ENCODE results near the gene ZNF800. TPM values are rescaled to one million over a fixed set of nuclear protein-coding genes. Genes with fewer than 3 reads are reported as not detected.

ZNF800 gene
- polyA plus RNA-seq, 2 donors = 6.1 to 8.3 TPM

DNA sequence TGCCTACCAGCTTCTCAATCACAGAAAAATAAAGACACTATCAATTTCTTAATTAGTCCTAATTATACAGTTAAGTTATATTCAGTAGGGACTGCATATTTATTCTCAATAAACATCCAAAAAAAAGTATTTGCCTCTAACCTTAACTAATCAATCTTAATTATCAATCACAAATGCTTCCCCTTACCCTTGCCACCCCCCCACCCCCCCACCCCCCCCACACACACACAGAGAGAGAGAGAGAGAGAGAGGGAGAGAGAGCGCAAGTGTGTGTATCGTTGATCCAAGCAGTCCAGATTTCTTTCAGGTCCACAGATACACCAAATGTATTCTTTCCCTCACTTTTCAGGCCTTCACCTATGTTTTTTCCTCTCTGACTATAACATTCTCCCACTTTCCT is 12.9 kb downstream of the ZNF800 start:
- no peak overlapping the region for H3K27ac ChIP-seq (ENCODE audit: low read depth in 2 of 2, low read length in 1 of 2)
- WGBS, 2 donors = 89 to 90% methylated on average over 2 of the region's 2 CpGs
- H3K27me3 ChIP-seq (ENCODE audit: control insufficient read depth in 1 of 2, insufficient read depth in 2 of 2, low read length in 2 of 2) = no peaks in the 10 kb centered on the region
- H3K4me3 ChIP-seq (ENCODE audit: low read depth in 1 of 2, low read length in 2 of 2) = no peak overlapping the region
- H3K9me3 ChIP-seq (ENCODE audit: control insufficient read depth in 2 of 2, insufficient read depth in 1 of 2, low read depth in 1 of 2, low read length in 1 of 2) = no peaks in the 10 kb centered on the region
- H3K36me3 ChIP-seq (ENCODE audit: control insufficient read depth in 2 of 2, insufficient read depth in 2 of 2, low read length in 1 of 2) = peaks cover 0 to 2% of the 10 kb centered on the region in 2 donors
- H3K4me1 ChIP-seq (ENCODE audit: control insufficient read depth in 2 of 2, insufficient read depth in 2 of 2, low read length in 1 of 2) = no peaks in the 10 kb centered on the region

DNA sequence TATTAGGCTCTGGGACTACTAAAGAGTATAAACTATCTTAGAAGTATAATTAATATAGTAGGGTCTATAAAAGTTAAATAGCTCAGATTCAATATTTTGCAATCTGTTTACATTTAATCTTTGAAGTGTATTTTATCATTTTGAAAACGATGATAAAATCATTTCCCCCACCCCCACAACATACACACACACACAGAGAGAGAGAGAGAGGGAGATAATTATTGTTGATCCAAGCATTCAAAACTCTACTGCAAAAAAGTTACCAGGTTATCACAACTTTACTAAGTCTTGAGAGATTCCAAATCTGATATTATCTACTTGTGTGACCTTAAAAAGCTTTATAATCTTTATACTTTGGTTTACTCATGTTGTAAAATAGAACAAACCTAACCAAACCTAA is 14.0 kb downstream of the ZNF800 start:
- no peak overlapping the region for H3K4me3 ChIP-seq (ENCODE audit: low read depth in 1 of 2, low read length in 2 of 2)
- WGBS, 2 donors = 20 to 44% methylated on average over 1 of the region's 1 CpG
- no peak overlapping the region for H3K27ac ChIP-seq (ENCODE audit: low read depth in 2 of 2, low read length in 1 of 2)
- peaks cover 2 to 9% of the 10 kb centered on the region in 2 donors for H3K36me3 ChIP-seq (ENCODE audit: control insufficient read depth in 2 of 2, insufficient read depth in 2 of 2, low read length in 1 of 2)
- no peaks in the 10 kb centered on the region for H3K9me3 ChIP-seq (ENCODE audit: control insufficient read depth in 2 of 2, insufficient read depth in 1 of 2, low read depth in 1 of 2, low read length in 1 of 2)
- no peaks in the 10 kb centered on the region for H3K4me1 ChIP-seq (ENCODE audit: control insufficient read depth in 2 of 2, insufficient read depth in 2 of 2, low read length in 1 of 2)
- no peaks in the 10 kb centered on the region for H3K27me3 ChIP-seq (ENCODE audit: control insufficient read depth in 1 of 2, insufficient read depth in 2 of 2, low read length in 2 of 2)

- Histone ChIP-seq H3K27me3 (ENCODE audit: control insufficient read depth in 1 of 2, insufficient read depth in 2 of 2, low read length in 2 of 2) (no peaks in the 10 kb centered on the region), H3K4me1 (ENCODE audit: control insufficient read depth in 2 of 2, insufficient read depth in 2 of 2, low read length in 1 of 2) (no peaks in the 10 kb centered on the region), H3K4me3 (ENCODE audit: low read depth in 1 of 2, low read length in 2 of 2) (no peak overlapping the region), H3K9me3 (ENCODE audit: control insufficient read depth in 2 of 2, insufficient read depth in 1 of 2, low read depth in 1 of 2, low read length in 1 of 2) (no peaks in the 10 kb centered on the region), H3K27ac (ENCODE audit: low read depth in 2 of 2, low read length in 1 of 2) (no peak overlapping the region), H3K36me3 (ENCODE audit: control insufficient read depth in 2 of 2, insufficient read depth in 2 of 2, low read length in 1 of 2) (peaks cover 2 to 10% of the 10 kb centered on the region in 2 donors)
- WGBS, 2 donors = 3 to 57% methylated on average over 1 of the region's 1 CpG
Measured at GRCh38 chr7:127377425-127377824, 15.1 kb downstream of the ZNF800 start.

DNA sequence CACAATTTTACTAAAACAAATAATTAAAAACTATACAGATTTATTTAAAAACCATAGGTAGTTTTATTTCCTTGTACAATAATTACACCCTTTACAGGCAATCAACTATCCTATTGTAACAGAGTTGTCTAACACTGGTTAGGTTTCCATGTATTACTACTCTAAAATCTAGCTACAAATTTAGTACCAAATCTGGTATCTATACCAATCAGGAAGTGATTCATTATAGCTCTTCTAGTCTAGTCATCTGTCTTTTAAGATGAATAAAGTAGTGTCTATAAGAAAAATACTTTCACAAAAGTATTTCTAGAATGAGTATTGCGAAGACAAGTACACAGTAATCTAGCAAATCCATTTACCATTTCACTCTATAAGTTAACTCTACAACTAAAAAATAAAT is 16.9 kb downstream of the ZNF800 start:
- no peaks in the 10 kb centered on the region for H3K9me3 ChIP-seq (ENCODE audit: control insufficient read depth in 2 of 2, insufficient read depth in 1 of 2, low read depth in 1 of 2, low read length in 1 of 2)
- H3K27me3 ChIP-seq (ENCODE audit: control insufficient read depth in 1 of 2, insufficient read depth in 2 of 2, low read length in 2 of 2) = no peaks in the 10 kb centered on the region
- 89 to 97% methylated on average over 1 of the region's 1 CpG for WGBS, 2 donors
- no peak overlapping the region for H3K27ac ChIP-seq (ENCODE audit: low read depth in 2 of 2, low read length in 1 of 2)
- no peak overlapping the region for H3K4me3 ChIP-seq (ENCODE audit: low read depth in 1 of 2, low read length in 2 of 2)
- peaks cover 0 to 10% of the 10 kb centered on the region in 2 donors for H3K36me3 ChIP-seq (ENCODE audit: control insufficient read depth in 2 of 2, insufficient read depth in 2 of 2, low read length in 1 of 2)
- no peaks in the 10 kb centered on the region for H3K4me1 ChIP-seq (ENCODE audit: control insufficient read depth in 2 of 2, insufficient read depth in 2 of 2, low read length in 1 of 2)

GRCh38 chr7:127367679-127368078 is 24.8 kb downstream of the ZNF800 start:
- no peaks in the 10 kb centered on the region for H3K9me3 ChIP-seq (ENCODE audit: control insufficient read depth in 2 of 2, insufficient read depth in 1 of 2, low read depth in 1 of 2, low read length in 1 of 2)
- no peak overlapping the region for H3K27ac ChIP-seq (ENCODE audit: low read depth in 2 of 2, low read length in 1 of 2)
- no peaks in the 10 kb centered on the region for H3K4me1 ChIP-seq (ENCODE audit: control insufficient read depth in 2 of 2, insufficient read depth in 2 of 2, low read length in 1 of 2)
- H3K27me3 ChIP-seq (ENCODE audit: control insufficient read depth in 1 of 2, insufficient read depth in 2 of 2, low read length in 2 of 2) = no peaks in the 10 kb centered on the region
- whole genome bisulfite sequencing, 2 donors = 92% methylated on average over 2 of the region's 2 CpGs
- no peaks in the 10 kb centered on the region for H3K36me3 ChIP-seq (ENCODE audit: control insufficient read depth in 2 of 2, insufficient read depth in 2 of 2, low read length in 1 of 2)
- H3K4me3 ChIP-seq (ENCODE audit: low read depth in 1 of 2, low read length in 2 of 2) = no peak overlapping the region

GRCh38 chr7:127366680-127367079 is 25.8 kb downstream of the ZNF800 start:
- Histone ChIP-seq H3K4me3 (ENCODE audit: low read depth in 1 of 2, low read length in 2 of 2) (no peak overlapping the region), H3K4me1 (ENCODE audit: control insufficient read depth in 2 of 2, insufficient read depth in 2 of 2, low read length in 1 of 2) (no peaks in the 10 kb centered on the region), H3K9me3 (ENCODE audit: control insufficient read depth in 2 of 2, insufficient read depth in 1 of 2, low read depth in 1 of 2, low read length in 1 of 2) (no peaks in the 10 kb centered on the region), H3K27me3 (ENCODE audit: control insufficient read depth in 1 of 2, insufficient read depth in 2 of 2, low read length in 2 of 2) (no peaks in the 10 kb centered on the region), H3K27ac (ENCODE audit: low read depth in 2 of 2, low read length in 1 of 2) (no peak overlapping the region), H3K36me3 (ENCODE audit: control insufficient read depth in 2 of 2, insufficient read depth in 2 of 2, low read length in 1 of 2) (no peaks in the 10 kb centered on the region)
- WGBS, 2 donors = 96 to 98% methylated on average over 2 of the region's 2 CpGs

GRCh38 chr7:127365957-127366315 is 26.6 kb downstream of the ZNF800 start:
- 97% methylated on average over 2 of the region's 2 CpGs for WGBS, 2 donors

DNA sequence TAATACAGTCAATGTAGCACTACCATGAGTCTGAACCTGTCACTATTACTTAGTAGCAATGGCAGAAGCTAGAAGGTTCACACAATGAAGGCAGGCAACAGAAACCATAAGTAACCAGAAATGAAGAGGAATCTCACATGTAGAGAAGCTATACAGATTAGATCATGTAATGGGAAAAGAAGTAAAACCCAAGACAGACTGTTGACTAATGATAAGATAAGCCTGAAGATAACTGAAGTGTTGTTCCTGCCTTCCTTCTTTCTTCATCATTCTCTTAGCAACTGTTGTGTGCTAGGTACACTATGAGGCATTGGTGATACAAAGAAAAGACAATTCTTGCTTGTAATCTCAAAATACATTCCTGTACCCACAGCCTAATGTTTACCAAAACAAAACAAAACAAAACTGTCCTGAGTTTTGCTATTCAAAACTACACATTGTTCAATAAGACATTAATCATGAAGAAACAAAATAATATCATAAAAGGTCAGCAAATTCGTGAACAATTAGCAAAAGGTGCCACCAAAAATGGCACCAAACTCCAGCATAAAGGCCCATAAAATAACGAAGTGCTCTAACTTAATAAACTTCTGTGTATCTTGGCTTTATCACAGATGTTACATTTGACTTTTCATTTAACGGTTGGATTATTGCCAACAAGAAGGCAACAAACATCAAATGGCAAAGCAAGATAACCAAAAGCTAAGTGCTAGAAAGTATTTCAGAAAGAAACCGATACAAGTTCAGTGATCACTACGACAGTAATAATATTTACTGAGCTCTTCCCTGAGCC is 27.1 kb downstream of the ZNF800 start:
- WGBS, 2 donors = 76 to 92% methylated on average over 5 of the region's 5 CpGs
- no peaks in the 10 kb centered on the region for H3K27me3 ChIP-seq (ENCODE audit: control insufficient read depth in 1 of 2, insufficient read depth in 2 of 2, low read length in 2 of 2)
- H3K4me1 ChIP-seq (ENCODE audit: control insufficient read depth in 2 of 2, insufficient read depth in 2 of 2, low read length in 1 of 2) = no peaks in the 10 kb centered on the region
- no peak overlapping the region for H3K4me3 ChIP-seq (ENCODE audit: low read depth in 1 of 2, low read length in 2 of 2)
- no peaks in the 10 kb centered on the region for H3K9me3 ChIP-seq (ENCODE audit: control insufficient read depth in 2 of 2, insufficient read depth in 1 of 2, low read depth in 1 of 2, low read length in 1 of 2)
- peaks cover 3 to 7% of the 10 kb centered on the region in 2 donors for H3K36me3 ChIP-seq (ENCODE audit: control insufficient read depth in 2 of 2, insufficient read depth in 2 of 2, low read length in 1 of 2)
- no peak overlapping the region for H3K27ac ChIP-seq (ENCODE audit: low read depth in 2 of 2, low read length in 1 of 2)

More at GRCh38 chr7:127365957-127366315, 26.6 kb downstream of the ZNF800 start:
- no peak overlapping the region for H3K27ac ChIP-seq (ENCODE audit: low read depth in 2 of 2, low read length in 1 of 2)
- H3K4me3 ChIP-seq (ENCODE audit: low read depth in 1 of 2, low read length in 2 of 2) = no peak overlapping the region
- no peaks in the 10 kb centered on the region for H3K27me3 ChIP-seq (ENCODE audit: control insufficient read depth in 1 of 2, insufficient read depth in 2 of 2, low read length in 2 of 2)
- no peaks in the 10 kb centered on the region for H3K9me3 ChIP-seq (ENCODE audit: control insufficient read depth in 2 of 2, insufficient read depth in 1 of 2, low read depth in 1 of 2, low read length in 1 of 2)
- H3K36me3 ChIP-seq (ENCODE audit: control insufficient read depth in 2 of 2, insufficient read depth in 2 of 2, low read length in 1 of 2) = peaks cover 3 to 4% of the 10 kb centered on the region in 2 donors
- no peaks in the 10 kb centered on the region for H3K4me1 ChIP-seq (ENCODE audit: control insufficient read depth in 2 of 2, insufficient read depth in 2 of 2, low read length in 1 of 2)

DNA sequence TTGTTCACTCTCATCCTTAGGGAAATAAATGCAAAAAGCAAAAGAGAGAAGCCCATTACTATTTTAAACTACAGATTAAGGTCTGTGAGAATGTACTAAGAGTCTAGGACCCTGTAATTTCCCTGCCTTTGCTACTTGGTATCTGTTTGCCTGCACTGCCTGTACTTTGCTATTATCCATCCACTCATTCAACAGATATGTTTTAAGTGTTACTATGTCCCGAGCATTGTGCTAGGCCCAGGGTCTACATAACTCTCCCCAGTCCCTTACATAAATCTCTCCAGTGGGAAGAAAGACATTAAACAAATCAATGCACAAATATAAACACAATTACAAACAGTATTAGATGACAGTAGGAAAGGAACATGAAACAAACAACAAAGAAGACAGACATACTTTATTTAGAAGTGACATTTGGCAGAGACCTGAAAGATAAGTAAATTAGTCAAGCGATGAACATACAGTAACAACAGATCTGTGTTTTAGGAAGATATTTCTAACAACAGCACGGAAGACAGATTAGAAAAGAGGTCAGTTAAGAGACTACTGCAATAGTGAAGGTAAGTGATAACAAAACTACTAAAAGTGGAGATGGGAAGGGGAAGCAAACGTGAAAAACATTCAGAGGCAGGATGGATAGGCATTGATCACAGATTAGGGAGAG is 30.0 kb downstream of the ZNF800 start:
- no peaks in the 10 kb centered on the region for H3K27me3 ChIP-seq (ENCODE audit: control insufficient read depth in 1 of 2, insufficient read depth in 2 of 2, low read length in 2 of 2)
- WGBS, 2 donors = 88 to 91% methylated on average over 4 of the region's 4 CpGs
- H3K36me3 ChIP-seq (ENCODE audit: control insufficient read depth in 2 of 2, insufficient read depth in 2 of 2, low read length in 1 of 2) = peaks cover 3 to 7% of the 10 kb centered on the region in 2 donors

DNA sequence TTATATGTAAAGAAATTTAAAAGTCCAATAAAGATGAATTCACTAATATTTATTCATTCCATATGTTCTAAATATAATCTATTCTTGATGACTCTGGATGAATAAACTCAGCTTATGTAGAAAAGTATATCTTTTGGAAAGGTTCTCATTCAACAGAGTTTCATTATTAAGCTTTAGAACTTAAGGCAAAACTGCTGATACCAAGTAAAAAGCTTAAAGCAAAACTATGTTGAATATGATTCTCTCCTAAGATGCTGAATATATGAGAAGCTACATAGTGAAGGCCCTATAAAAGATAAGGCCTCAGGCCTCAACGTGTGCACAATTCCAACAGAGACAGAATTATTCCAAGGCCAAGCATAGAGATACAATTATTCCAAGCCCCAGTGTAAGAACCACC is 30.8 kb downstream of the ZNF800 start:
- H3K27me3 ChIP-seq (ENCODE audit: control insufficient read depth in 1 of 2, insufficient read depth in 2 of 2, low read length in 2 of 2) = no peaks in the 10 kb centered on the region
- WGBS, 2 donors = 89 to 92% methylated on average over 1 of the region's 1 CpG
- H3K27ac ChIP-seq (ENCODE audit: low read depth in 2 of 2, low read length in 1 of 2) = no peak overlapping the region
- peaks cover 3 to 7% of the 10 kb centered on the region in 2 donors for H3K36me3 ChIP-seq (ENCODE audit: control insufficient read depth in 2 of 2, insufficient read depth in 2 of 2, low read length in 1 of 2)
- no peaks in the 10 kb centered on the region for H3K4me1 ChIP-seq (ENCODE audit: control insufficient read depth in 2 of 2, insufficient read depth in 2 of 2, low read length in 1 of 2)
- H3K9me3 ChIP-seq (ENCODE audit: control insufficient read depth in 2 of 2, insufficient read depth in 1 of 2, low read depth in 1 of 2, low read length in 1 of 2) = no peaks in the 10 kb centered on the region
- no peak overlapping the region for H3K4me3 ChIP-seq (ENCODE audit: low read depth in 1 of 2, low read length in 2 of 2)

More for the DNA sequence above, 30.0 kb downstream of the ZNF800 start:
- Histone ChIP-seq H3K9me3 (ENCODE audit: control insufficient read depth in 2 of 2, insufficient read depth in 1 of 2, low read depth in 1 of 2, low read length in 1 of 2) (no peaks in the 10 kb centered on the region), H3K27ac (ENCODE audit: low read depth in 2 of 2, low read length in 1 of 2) (no peak overlapping the region), H3K4me1 (ENCODE audit: control insufficient read depth in 2 of 2, insufficient read depth in 2 of 2, low read length in 1 of 2) (no peaks in the 10 kb centered on the region), H3K4me3 (ENCODE audit: low read depth in 1 of 2, low read length in 2 of 2) (no peak overlapping the region)

Data from esophagus (tissue), 2 donors.